Activated gamma-delta T cell (primary cell): ENCODE measurements around the gene SFXN2.

Experiments
- DNase-seq: peaks from one replicate; lab custom pipeline; 2025; lab: John Stamatoyannopoulos, UW

The SFXN2 gene

DNA sequence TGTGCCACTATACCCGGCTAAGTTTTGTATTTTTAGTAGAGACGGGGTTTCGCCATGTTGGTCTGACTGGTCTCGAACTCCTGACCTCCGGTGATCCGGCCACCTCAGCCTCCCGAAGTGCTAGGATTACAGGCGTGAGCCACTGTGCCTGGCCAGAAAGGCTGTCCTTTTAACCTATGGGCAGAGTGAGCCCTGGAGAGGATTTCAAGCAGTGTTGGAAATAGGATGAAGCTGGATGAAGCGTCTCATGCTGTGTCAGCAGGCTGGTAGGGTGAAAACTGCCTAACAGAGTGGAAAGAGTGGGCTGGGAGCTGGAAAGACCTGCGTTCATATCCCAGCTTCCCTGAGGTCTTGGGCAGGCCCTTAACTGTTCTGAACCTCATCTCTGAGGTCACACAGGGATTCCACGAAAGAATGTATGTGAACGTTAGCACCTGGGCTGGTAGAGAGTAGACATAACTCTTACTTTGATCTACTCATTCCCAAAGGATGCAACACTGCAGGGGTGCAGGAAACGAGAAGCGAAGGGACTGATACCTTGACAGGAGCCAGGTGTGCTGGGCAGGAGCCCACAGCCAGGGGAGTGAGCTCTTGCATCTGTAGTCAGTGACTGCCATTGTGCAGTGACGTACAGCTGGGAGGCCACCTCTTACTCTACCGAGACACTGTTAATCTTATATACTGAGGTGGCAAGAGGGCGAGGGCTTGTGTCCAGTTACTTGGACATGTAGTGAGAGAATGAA lies 63.4 kb downstream of the SFXN2 start:
- DNase-seq, result no peak

DNA sequence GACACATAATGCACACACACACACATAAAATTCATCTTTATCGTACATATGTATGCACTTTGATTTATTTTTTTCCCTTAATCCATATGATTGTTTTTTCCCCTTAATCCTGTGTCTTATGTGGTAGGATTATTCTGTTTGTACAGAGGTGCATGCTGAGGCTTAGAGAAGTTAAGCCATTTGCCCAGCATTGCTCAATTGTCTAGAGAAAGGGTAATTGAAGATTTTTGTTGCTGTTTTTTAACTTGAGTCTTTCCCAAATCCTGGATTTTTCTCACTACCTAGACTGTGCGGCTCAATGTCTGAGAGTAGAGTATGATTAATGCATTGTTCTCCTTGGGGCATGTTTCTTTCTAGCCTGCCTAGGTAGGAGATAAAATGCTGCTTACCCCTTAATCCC lies 64.3 kb downstream of the SFXN2 start:
- DNase-seq, result no peak

DNA sequence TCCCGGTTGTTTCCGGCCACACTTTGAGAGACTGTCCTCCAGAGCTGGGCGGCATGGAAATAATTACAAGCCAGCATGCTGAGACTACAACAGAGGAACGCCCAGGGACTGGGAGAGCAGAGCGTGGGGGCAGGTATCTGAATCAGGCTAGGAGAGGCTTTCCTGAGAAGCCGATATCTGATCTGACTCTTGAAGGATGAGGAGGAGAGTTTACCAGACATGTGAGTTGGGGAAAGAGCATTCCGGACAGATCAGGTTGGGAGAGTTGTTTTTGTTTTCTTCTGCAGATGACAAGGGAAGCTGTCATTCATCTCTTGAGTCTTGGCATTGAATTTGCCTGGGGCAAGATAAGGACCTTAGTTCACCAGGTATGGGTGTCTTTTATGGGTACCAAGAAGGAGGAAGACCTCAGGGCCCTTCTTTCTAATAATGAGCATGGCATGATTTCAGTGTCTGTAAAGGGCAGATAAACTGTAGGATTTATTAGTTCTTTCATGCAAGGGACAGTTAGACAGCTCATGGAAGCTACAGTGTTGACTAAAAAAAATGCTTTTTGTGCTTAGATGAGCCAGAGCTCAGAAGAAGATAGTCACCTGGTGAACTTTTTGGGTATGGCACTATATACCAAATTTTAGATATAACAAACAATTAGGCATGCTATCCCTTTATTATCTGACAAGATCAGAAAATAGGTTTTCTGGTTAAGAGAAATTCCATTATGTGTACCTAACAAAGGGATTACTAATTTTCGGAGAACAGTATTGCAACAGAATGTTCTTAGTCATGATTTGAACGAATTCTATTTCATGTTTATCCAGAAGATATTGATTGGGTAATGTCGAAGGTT lies 65.5 kb downstream of the SFXN2 start:
- DNase-seq, result no peak

DNA sequence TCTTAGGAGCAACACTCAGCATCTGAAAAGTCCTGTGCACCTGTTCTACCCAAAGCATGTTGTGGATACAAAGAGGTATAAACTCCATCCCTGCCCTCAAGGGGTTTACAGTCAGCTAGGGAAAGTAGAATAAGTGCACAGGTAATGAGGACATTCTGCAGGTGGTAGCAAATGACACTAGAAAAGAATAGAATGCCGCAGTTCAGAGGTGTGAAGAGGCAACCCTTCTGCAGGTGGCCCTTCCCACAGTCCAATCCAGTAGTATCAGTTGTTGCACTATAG lies 66.0 kb downstream of the SFXN2 start:
- no peak for DNase-seq

DNA sequence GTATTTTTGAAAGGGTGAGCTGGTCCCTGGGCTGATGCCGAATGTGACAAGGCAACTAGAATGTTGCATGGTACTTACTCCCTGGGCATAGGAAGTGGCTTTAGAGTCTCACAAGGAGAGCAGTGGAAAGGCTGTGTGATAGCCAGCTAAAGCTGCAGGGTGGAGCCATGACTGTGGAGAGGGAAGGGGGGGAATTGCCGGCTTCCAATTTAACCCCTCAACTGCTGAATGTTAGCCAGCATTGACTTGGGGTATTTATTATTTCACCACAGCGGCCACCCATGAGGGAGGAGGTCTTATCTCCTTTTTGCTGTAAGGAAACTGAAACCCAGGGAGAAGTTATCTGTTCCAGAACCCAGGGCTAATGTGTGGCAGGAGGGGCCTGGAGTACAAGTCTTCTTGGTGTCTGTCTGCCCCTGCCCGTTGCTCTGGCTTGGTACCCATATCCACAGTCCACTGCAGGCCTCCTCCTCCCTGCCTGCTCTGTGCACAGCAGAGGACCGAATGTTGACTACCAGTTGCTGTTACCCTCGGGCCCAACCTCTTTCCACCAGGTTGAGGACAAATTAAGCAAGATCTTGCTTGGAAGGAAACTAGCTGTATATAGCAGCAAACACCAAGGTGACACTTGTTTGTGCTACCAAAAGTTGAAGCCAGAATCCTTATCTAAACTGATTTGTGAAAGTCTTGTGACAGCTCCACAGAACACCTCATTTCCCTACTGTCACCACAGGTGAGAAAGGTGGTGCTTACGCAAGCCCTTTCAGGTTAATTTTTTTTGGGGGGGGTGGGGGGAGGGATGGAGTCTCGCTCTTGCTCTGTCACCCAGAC lies 66.9 kb downstream of the SFXN2 start:
- DNase-seq, result no peak

DNA sequence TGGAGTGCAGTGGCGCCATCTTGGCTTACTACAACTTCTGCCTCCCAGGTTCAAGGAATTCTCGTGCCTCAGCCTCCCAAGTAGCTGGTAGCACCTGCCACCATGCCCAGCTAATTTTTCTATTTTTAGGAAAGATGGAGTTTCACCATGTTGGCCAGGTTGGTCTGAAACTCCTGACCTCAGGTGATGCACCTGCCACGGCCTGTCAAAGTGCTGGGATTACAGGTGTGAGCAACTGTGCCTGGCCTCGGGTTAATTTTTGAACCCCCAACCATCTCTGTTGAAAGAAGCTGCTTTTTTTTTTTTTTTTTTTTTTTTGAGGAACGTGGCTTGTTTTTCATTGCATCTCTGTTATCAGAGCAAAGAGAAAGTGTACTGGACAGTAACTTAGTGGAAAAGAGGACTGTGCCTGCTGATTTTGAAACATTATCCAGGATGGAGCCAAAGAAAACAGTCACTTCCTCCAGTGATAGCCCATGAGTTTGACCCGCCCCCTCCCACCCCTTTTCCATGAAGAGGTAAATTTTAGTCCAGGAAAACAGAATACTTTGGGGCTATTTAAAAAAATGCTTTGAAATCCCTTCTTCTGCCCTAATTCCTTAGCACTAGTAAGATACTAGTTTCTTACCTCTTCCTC lies 67.6 kb downstream of the SFXN2 start:
- DNase-seq, result no peak

DNA sequence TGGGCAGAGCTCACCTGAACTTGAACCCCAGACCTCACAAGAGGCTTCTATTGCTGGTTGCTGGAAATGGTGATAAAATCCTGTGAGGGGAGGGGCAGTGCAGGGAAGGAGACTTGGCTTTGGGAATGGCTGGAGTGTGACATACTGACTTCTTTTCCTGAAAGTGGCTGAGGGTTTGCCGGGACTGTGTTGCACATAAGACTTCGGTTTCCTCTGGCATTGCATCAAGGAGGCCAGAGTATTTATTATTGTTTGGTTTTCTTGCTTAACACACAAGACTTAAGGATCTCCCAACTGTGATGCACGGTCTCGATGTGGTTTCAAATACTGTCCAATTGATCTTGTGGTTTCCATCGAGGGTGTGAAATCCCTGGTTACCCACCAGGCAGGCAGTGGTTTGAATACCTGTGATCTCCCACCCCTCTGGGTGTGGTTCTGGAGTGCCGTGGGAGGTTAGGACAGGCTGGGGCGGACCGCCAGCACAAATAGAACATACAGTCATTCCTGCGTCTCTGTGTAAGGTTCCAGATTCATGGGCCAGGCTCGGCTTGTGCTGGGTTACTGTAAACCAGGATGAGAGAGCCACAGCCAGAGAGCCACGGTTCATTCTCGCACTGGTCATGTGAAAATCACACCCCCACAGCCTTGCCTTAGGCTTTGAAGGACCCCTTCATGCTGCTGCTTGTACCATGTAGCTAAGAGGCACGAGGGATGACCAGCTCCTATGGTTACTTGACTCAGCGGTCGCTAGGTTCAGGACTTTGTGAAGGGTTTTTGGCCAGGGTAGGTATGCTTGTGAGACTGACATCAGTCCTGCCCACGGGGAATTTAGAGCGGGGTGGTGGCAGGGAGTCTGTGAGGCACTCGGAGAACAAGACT lies 68.5 kb downstream of the SFXN2 start:
- no peak for DNase-seq

DNA sequence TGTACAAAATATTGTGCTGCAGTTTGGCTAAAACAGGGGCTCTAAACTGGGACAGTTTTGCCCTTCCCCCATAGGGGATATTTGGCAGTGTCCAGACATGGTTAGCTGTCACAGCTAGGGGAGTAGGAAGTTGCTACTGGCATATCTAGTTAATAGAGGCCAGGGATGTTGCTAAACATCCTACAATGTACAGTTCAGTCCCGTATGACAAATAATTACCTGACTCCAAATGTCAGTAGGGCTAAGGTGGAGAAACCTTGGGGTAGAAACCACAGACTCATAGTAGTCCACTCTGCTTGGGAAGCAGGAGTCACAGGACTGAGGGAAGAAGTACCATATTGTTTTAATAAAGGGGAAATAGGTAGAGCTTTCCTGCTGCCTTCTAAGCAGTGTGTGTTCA lies 69.1 kb downstream of the SFXN2 start:
- DNase-seq, result no peak

DNA sequence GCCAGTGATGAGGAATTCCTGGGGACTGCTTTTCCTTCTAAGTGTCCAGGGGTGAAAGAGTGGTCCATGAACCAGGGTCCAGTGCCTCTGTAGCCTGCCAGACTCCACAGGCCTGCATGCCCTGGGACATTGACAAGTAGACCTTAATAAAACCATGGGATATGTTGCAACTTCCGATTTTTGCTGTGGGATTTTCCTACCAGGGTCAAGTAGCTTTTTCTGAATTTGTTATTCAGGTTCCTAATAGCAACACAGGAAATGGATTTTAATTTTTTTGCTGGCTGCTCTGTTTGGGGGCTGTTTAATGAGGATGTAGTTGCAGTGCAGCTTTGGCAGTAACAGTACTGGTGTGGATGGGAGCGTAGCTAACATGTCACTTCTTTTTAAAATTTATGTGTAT lies 71.4 kb downstream of the SFXN2 start:
- DNase-seq, result no peak

DNA sequence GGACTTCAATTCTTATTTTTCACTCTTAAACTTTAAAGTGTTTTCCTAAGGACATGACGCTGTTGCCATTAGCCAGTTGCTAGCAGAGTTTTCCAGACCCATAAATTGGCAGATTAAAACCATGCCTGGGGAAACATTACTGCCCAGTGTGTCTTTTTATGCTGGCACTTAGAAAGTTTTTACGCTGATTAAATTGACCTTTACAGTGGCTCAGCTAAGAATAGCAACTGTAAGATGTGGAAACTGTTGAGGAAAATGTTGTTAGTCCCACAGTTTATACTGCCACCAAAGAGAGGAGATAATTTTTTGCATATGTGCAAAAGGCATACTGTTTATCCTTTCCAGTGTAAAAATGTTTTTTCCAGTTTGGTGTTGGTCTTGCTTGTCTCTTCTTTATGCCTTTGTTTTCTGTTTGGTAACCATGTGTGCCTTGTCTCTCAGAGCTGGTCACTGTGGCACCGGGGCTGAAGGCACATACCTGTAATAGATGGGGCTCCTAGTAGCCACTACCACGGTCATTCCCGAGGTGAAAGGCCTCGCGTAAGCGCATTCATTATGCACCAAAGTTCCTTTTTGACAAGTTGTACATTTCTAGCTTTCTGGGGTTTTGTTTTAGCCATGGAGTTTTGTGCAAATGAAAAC lies 77.4 kb downstream of the SFXN2 start:
- no peak for DNase-seq
